ENCODE measurements around the gene SLC22A1. TPM values are rescaled to one million over a fixed set of nuclear protein-coding genes. Genes with fewer than 3 reads are reported as not detected.

SLC22A1 gene
- total and polyA plus RNA-seq, 7 donors = 0.17 to 3.3 (median 0.89) TPM

DNA sequence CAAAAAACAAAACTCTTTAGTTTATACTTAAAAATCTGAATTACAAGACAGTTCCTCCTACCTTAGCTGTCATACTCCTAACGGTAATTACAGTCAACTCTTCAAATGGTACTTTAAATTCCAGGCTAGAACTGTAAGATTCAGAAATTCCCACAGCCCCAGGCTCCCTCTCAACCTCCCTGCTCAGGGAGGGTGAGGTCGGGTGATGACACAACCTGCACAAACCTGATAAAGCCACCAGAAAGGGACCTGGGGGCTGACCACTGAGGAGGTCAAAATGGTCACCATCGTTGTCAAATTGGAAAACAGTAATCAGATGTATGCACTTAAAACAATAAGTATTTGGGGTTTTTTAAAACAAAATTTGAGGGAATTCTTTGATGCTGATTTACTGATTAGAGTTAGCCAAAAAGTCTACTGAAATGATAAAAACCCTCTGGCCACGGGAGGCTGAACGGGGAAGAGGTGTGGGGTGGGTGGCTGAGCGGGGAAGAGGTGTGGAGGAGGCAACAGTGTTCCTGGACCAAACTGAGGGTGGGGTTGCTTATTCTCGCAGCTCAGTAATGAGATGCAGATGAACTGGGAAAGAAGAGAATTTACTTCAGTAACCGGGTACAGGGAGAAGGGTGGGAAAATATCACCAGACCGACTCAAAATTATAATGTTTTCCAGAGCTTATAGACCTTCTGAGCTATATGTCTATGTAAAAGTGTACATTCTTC is 52.4 kb downstream of the SLC22A1 start:
- no peak for TF ChIP-seq CTCF (IDR thresholded peaks at IDR 0.05)
- H3K4me3 ChIP-seq = no peak overlapping the region
- DNase-seq (no peak), ATAC-seq (no peak)
- WGBS, 3 donors = 76 to 79% (median 78%) methylated on average over 9 of the region's 9 CpGs
- H3K27me3 ChIP-seq (ENCODE audit: insufficient read depth in 3 of 3, low read length in 2 of 3) = no peaks in the 10 kb centered on the region
- no peaks in the 10 kb centered on the region for H3K36me3 ChIP-seq (ENCODE audit: insufficient read depth in 1 of 2, low read depth in 1 of 2)
- no peaks in the 10 kb centered on the region for H3K9me3 ChIP-seq
- H3K4me1 ChIP-seq = no peaks in the 10 kb centered on the region
- H3K27ac ChIP-seq = no peak overlapping the region
- intact Hi-C loops (cut with DNase I) = no loop called here

GRCh38 chr6:160174681-160175080 is 53.1 kb downstream of the SLC22A1 start:
- DNase-seq = no peak

DNA sequence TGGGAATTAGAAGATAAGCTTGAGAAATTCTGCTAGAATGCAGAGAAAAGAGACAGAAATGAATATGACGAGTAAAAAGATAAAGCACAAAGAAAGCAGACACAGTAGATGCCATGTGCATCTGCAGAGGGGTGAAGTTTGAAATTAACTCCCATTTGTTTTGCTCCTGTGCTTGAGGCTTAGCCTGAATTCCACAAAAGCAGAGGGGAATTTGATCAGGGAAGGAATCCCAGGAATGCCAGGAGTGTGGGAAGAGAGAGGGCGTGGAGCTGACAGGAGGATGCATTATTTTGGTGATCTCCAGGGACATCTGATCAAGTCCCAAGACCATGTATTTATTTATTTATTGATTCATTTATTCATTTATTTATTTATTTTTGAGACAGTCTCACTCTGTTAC is 55.6 kb downstream of the SLC22A1 start:
- ATAC-seq (no peak), DNase-seq (no peak)
- H3K4me1 ChIP-seq = no peaks in the 10 kb centered on the region
- 25 to 35% (median 29%) methylated on average over 2 of the region's 2 CpGs for WGBS, 3 donors
- H3K4me3 ChIP-seq = no peak overlapping the region
- H3K9me3 ChIP-seq = no peaks in the 10 kb centered on the region
- H3K27ac ChIP-seq = no peak overlapping the region
- TF ChIP-seq CTCF (IDR thresholded peaks at IDR 0.05) = no peak
- H3K27me3 ChIP-seq (ENCODE audit: insufficient read depth in 3 of 3, low read length in 2 of 3) = no peaks in the 10 kb centered on the region
- H3K36me3 ChIP-seq (ENCODE audit: insufficient read depth in 1 of 2, low read depth in 1 of 2) = no peaks in the 10 kb centered on the region
- intact Hi-C loops (cut with DNase I) = no loop called here

More at GRCh38 chr6:160174681-160175080, 53.1 kb downstream of the SLC22A1 start:
- TF ChIP-seq CTCF (IDR thresholded peaks at IDR 0.05) = no peak
- ATAC-seq = no peak
- H3K27me3 ChIP-seq (ENCODE audit: insufficient read depth in 3 of 3, low read length in 2 of 3) = no peaks in the 10 kb centered on the region
- H3K27ac ChIP-seq = no peak overlapping the region
- no peak overlapping the region for H3K4me3 ChIP-seq
- no peaks in the 10 kb centered on the region for H3K9me3 ChIP-seq
- intact Hi-C loops (cut with DNase I) = no loop called here
- no peaks in the 10 kb centered on the region for H3K36me3 ChIP-seq (ENCODE audit: insufficient read depth in 1 of 2, low read depth in 1 of 2)
- H3K4me1 ChIP-seq = no peaks in the 10 kb centered on the region
- WGBS, 3 donors = 53 to 56% (median 54%) methylated on average over 2 of the region's 2 CpGs

DNA sequence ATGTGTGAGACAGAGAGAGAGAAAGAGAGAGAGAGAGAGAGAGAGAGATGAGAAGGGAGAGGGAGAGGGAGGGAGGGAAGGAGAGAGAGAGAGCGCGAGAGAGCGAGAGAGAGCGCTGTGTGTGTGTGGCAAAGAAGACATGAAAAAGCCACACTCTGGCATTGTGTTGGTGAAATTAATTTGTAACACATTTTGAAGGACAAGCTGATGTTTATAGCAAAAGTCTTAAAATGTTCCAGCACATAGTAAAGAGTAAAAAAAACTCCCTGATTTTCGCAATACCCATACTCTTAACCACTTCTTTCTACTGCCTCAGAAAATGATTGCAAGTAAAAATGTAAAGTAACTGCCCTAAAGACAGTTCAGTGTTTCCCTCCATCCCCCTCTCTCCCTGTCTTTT is 56.7 kb downstream of the SLC22A1 start:
- DNase-seq (no peak), ATAC-seq (no peak)
- Histone ChIP-seq H3K4me1 (no peaks in the 10 kb centered on the region), H3K9me3 (no peaks in the 10 kb centered on the region), H3K36me3 (ENCODE audit: insufficient read depth in 1 of 2, low read depth in 1 of 2) (no peaks in the 10 kb centered on the region), H3K27me3 (ENCODE audit: insufficient read depth in 3 of 3, low read length in 2 of 3) (no peaks in the 10 kb centered on the region), H3K27ac (no peak overlapping the region), H3K4me3 (no peak overlapping the region)
- WGBS, 3 donors = 81 to 90% (median 81%) methylated on average over 5 of the region's 5 CpGs
- intact Hi-C loops (cut with DNase I) = no loop called here
- no peak for TF ChIP-seq CTCF (IDR thresholded peaks at IDR 0.05)

- no peaks in the 10 kb centered on the region for H3K36me3 ChIP-seq (ENCODE audit: insufficient read depth in 1 of 2, low read depth in 1 of 2)
- H3K9me3 ChIP-seq = no peaks in the 10 kb centered on the region
- ATAC-seq (no peak), DNase-seq (no peak)
- TF ChIP-seq CTCF (IDR thresholded peaks at IDR 0.05) = no peak
- H3K4me1 ChIP-seq = no peaks in the 10 kb centered on the region
- H3K4me3 ChIP-seq = no peak overlapping the region
- no peaks in the 10 kb centered on the region for H3K27me3 ChIP-seq (ENCODE audit: insufficient read depth in 3 of 3, low read length in 2 of 3)
- 57 to 63% (median 57%) methylated on average over 1 of the region's 1 CpG for WGBS, 3 donors
- intact Hi-C loops (cut with DNase I) = no loop called here
- no peak overlapping the region for H3K27ac ChIP-seq
Observed at GRCh38 chr6:160180706-160181105, 59.1 kb downstream of the SLC22A1 start.

Measured in psoas muscle (tissue), 8 donors.